SU-DHL-6 (cell line): Measurements from ENCODE around the gene RRBP1.

Experiments used
- CTCF ChIP-seq: fragments of 200-600 bp; sonication (generic); IDR thresholded peaks from one replicate; pipeline ENCODE4 v1.5.1; 2017; ENCODE audit warnings: antibody characterized with exemption, mild to moderate bottlenecking, low read length, moderate library complexity; ENCODE audit not compliant: insufficient read depth, poor library complexity, severe bottlenecking
- EZH2phosphoT487 ChIP-seq: fragments of 200-600 bp; sonication (generic), shearing (Covaris generic); conservative IDR thresholded peaks from 2 replicates; pipeline ENCODE4 v1.6.1; 2018; ENCODE audit warnings: mild to moderate bottlenecking, antibody characterized with exemption, low read length, moderate library complexity, mixed read lengths

GRCh38 chr20:17635332-17636244 is 46.5 kb downstream of the RRBP1 start:
- TF ChIP-seq CTCF (no peak), EZH2phosphoT487 (no peak)
